H9 (cell line): ENCODE measurements around the gene ROR1. TPM values are rescaled to one million over a fixed set of nuclear protein-coding genes. Genes with fewer than 3 reads are reported as not detected.

Experiments
- DNase-seq: peaks from one replicate; pipeline ENCODE4 v3.0.0-alpha.2; 2017
- H2AFZ ChIP-seq: one replicate; pipeline ENCODE4 v1.6.1; 2013; ENCODE audit warnings: mild to moderate bottlenecking, low read length, control low read depth, moderate library complexity
- H2AK5ac ChIP-seq: 2 replicates; pipeline ENCODE4 v1.6.1; 2013; ENCODE audit warnings: low read length, control low read depth, mixed read lengths; ENCODE audit not compliant: insufficient read length
- H2BK120ac ChIP-seq: one replicate; pipeline ENCODE4 v1.6.1; 2013; ENCODE audit warnings: low read depth, mild to moderate bottlenecking, low read length, control low read depth, inconsistent platforms; ENCODE audit not compliant: poor library complexity, severe bottlenecking
- H2BK12ac ChIP-seq: 2 replicates; pipeline ENCODE4 v1.6.1; 2013; ENCODE audit warnings: low read length, control low read depth, mixed read lengths, low read depth; ENCODE audit not compliant: insufficient read length
- H2BK15ac ChIP-seq: 2 replicates; pipeline ENCODE4 v1.6.1; 2013; ENCODE audit warnings: low read depth, low read length, control low read depth
- H2BK20ac ChIP-seq: one replicate; pipeline ENCODE4 v1.6.1; 2013; ENCODE audit warnings: low read depth, mild to moderate bottlenecking, low read length, control low read depth, inconsistent platforms; ENCODE audit not compliant: poor library complexity, severe bottlenecking
- H2BK5ac ChIP-seq: 2 replicates; pipeline ENCODE4 v1.6.1; 2013; ENCODE audit warnings: low read length, control low read depth, mixed read lengths; ENCODE audit not compliant: insufficient read length
- H3K14ac ChIP-seq: 2 replicates; pipeline ENCODE4 v1.6.1; 2013; ENCODE audit warnings: low read length, control low read depth; ENCODE audit not compliant: insufficient read depth
- H3K18ac ChIP-seq: 2 replicates; pipeline ENCODE4 v1.6.1; 2013; ENCODE audit warnings: low read depth, mild to moderate bottlenecking, mixed read lengths, low read length, control low read depth; ENCODE audit not compliant: insufficient read length
- H3K23ac ChIP-seq: 2 replicates; pipeline ENCODE4 v1.6.1; 2013; ENCODE audit warnings: low read length, control low read depth, mixed read lengths, low read depth; ENCODE audit not compliant: insufficient read length
- H3K23me2 ChIP-seq: 2 replicates; pipeline ENCODE4 v1.6.1; 2013; ENCODE audit warnings: low read depth, mild to moderate bottlenecking, mixed read lengths, low read length, control low read depth; ENCODE audit not compliant: insufficient read length, poor library complexity, severe bottlenecking
- H3K27ac ChIP-seq: 2 replicates; pipeline ENCODE4 v1.5.1; 2013; ENCODE audit warnings: low read length, control low read depth, mixed read lengths, low read depth; ENCODE audit not compliant: insufficient read length
- H3K27me3 ChIP-seq: 2 replicates; pipeline ENCODE4 v1.6.1; 2013; ENCODE audit warnings: low read length, control low read depth, inconsistent platforms; ENCODE audit not compliant: insufficient read depth
- H3K4ac ChIP-seq: 2 replicates; pipeline ENCODE4 v1.6.1; 2013; ENCODE audit warnings: low read depth, mild to moderate bottlenecking, control low read depth, inconsistent platforms, low read length, moderate library complexity
- H3K4me1 ChIP-seq: 2 replicates; pipeline ENCODE4 v1.6.1; 2013; ENCODE audit warnings: low read length, control low read depth, inconsistent platforms; ENCODE audit not compliant: insufficient read depth
- H3K4me2 ChIP-seq: 2 replicates; pipeline ENCODE4 v1.6.1; 2013; ENCODE audit warnings: low read length, control low read depth, mixed read lengths; ENCODE audit not compliant: insufficient read length, insufficient read depth
- H3K56ac ChIP-seq: 2 replicates; pipeline ENCODE4 v1.6.1; 2013; ENCODE audit warnings: low read depth, mild to moderate bottlenecking, mixed read lengths, low read length, control low read depth; ENCODE audit not compliant: insufficient read length
- H3K79me1 ChIP-seq: 2 replicates; pipeline ENCODE4 v1.6.1; 2013; ENCODE audit warnings: low read depth, mild to moderate bottlenecking, moderate library complexity, low read length, control low read depth, inconsistent platforms; ENCODE audit not compliant: insufficient read depth, poor library complexity, severe bottlenecking
- H3K79me2 ChIP-seq: 2 replicates; pipeline ENCODE4 v1.6.1; 2013; ENCODE audit warnings: low read length, control low read depth, inconsistent platforms; ENCODE audit not compliant: insufficient read depth
- H3K9ac ChIP-seq: 2 replicates; pipeline ENCODE4 v1.6.1; 2013; ENCODE audit warnings: low read length, control low read depth, mixed read lengths; ENCODE audit not compliant: insufficient read length; ENCODE audit errors: extremely low read depth
- H3K9me3 ChIP-seq: one replicate; pipeline ENCODE4 v1.6.1; 2013; ENCODE audit warnings: low read depth, low read length, inconsistent platforms; ENCODE audit not compliant: control insufficient read depth
- H3T11ph ChIP-seq: one replicate; pipeline ENCODE4 v1.6.1; 2013; ENCODE audit warnings: mild to moderate bottlenecking, low read length, control low read depth, inconsistent platforms
- H4K20me1 ChIP-seq: one replicate; pipeline ENCODE4 v1.6.1; 2013; ENCODE audit not compliant: control insufficient read depth, insufficient read length, insufficient read depth
- H4K5ac ChIP-seq: 2 replicates; pipeline ENCODE4 v1.6.1; 2013; ENCODE audit warnings: low read depth, mild to moderate bottlenecking, mixed read lengths, low read length, control low read depth; ENCODE audit not compliant: insufficient read length
- H4K8ac ChIP-seq: replicated peaks from 2 replicates; pipeline ENCODE4 v1.6.1; 2013; ENCODE audit warnings: low read length, control low read depth, mixed read lengths, low read depth; ENCODE audit not compliant: insufficient read length
- H4K91ac ChIP-seq: 2 replicates; pipeline ENCODE4 v1.6.1; 2013; ENCODE audit warnings: low read depth, mild to moderate bottlenecking, moderate library complexity, mixed read lengths, low read length, control low read depth; ENCODE audit not compliant: insufficient read length
- H3K27ac Mint-ChIP-seq, 3 experiments: 2 replicates in 2 of 3; 3 replicates in 1 of 3; pipeline ENCODE4 v1.8.0; 2020 to 2021; ENCODE audit warnings: mixed read lengths in 3 of 3, mild to moderate bottlenecking in 1 of 3, moderate library complexity in 1 of 3
- H3K27me3 Mint-ChIP-seq: 2 replicates; pipeline ENCODE4 v1.8.0; 2021; ENCODE audit warnings: low read depth, mild to moderate bottlenecking, moderate library complexity, mixed read lengths
- H3K36me3 Mint-ChIP-seq, 3 experiments: 2 replicates in 2 of 3; 3 replicates in 1 of 3; pipeline ENCODE4 v1.8.0; 2020 to 2021; ENCODE audit warnings: low read depth in 3 of 3, mixed read lengths in 3 of 3; ENCODE audit not compliant: insufficient read depth in 1 of 3
- H3K4me1 Mint-ChIP-seq, 2 experiments: 2 replicates each; pipeline ENCODE4 v1.8.0; 2020; ENCODE audit warnings: mixed read lengths in 2 of 2
- H3K4me3 Mint-ChIP-seq, 2 experiments: 2 replicates in 1 of 2; 3 replicates in 1 of 2; pipeline ENCODE4 v1.8.0; 2020 to 2021; ENCODE audit warnings: mild to moderate bottlenecking in 2 of 2, mixed read lengths in 2 of 2, moderate library complexity in 1 of 2
- H3K9me3 Mint-ChIP-seq, 2 experiments: 2 replicates in 1 of 2; 3 replicates in 1 of 2; pipeline ENCODE4 v1.8.0; 2020; ENCODE audit warnings: mild to moderate bottlenecking in 2 of 2, mixed read lengths in 2 of 2, moderate library complexity in 1 of 2
- WGBS: extraction: QIAGEN DNeasy Blood & Tissue Kit; methylation state at CpG from one replicate; pipeline ENCODE4 v1.1.7; 2013; ENCODE audit warnings: missing lambda C conversion rate, low lambda C conversion rate, mixed read lengths; ENCODE audit not compliant: insufficient read length; ENCODE audit errors: extremely low coverage; 5-methylcytosine and 5-hydroxymethylcytosine counted together
- total RNA-seq: library from RNA; stranded (reverse); gene quantifications from 2 replicates; pipeline ENCODE4 v1.2.1, GENCODE V29; 2021
- TF ChIP-seq, protein P1 (sequence below): fragments of 200-600 bp; sonication (generic); conservative IDR thresholded peaks from 3 replicates; pipeline ENCODE4 v1.8.0; 2021; ENCODE audit warnings: antibody characterized with exemption, mild to moderate bottlenecking

ROR1 gene
- total RNA-seq, 1 experiment from 2014 or later, result 75.9 TPM

DNA sequence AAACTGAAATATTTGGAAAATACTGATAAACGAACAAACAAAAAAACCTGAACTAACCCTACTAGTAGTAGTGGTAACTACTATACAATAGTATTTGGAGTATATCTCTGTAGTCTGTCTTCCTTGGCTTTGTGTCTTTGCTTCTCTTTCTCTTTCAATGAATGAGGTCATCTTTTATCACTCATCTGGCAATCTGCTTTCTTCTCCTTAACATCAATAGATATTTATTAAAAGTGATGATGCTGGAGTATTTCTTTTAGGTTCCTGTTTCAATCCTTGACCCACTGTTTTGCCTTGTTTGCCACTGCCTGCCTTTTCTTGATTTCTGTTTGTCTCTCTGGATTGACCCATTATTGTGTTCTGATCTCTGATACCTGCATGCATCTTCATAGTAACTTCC lies 71.5 kb downstream of the ROR1 start:
- Histone ChIP-seq H3K23me2 (no peaks in the 10 kb centered on the region), H2AK5ac (no peak overlapping the region), H3K9ac (no peak overlapping the region), H2AFZ (no peak overlapping the region), H3K18ac (no peak overlapping the region), H3K23ac (no peak overlapping the region), H3K14ac (no peak overlapping the region), H3K27ac (no peak overlapping the region), H4K5ac (no peak overlapping the region), H3K9me3 (no peaks in the 10 kb centered on the region), H2BK12ac (no peak overlapping the region), H3T11ph (no peak overlapping the region), H2BK5ac (no peak overlapping the region), H3K27me3 (no peaks in the 10 kb centered on the region), H2BK120ac (no peak overlapping the region), H3K4me2 (no peak overlapping the region), H3K56ac (no peak overlapping the region), H4K20me1 (no peaks in the 10 kb centered on the region), H3K79me1 (no peaks in the 10 kb centered on the region), H4K91ac (no peak overlapping the region), H3K4ac (no peak overlapping the region), H2BK20ac (no peak overlapping the region), H4K8ac (no peak overlapping the region), H3K4me1 (peaks cover 22% of the 10 kb centered on the region), H3K79me2 (peaks cover 31% of the 10 kb centered on the region), H2BK15ac (no peak overlapping the region)
- Mint-ChIP-seq H3K4me1 (peaks cover 88 to 95% of the 10 kb centered on the region in 2 experiments), H3K36me3 (no peaks in the 10 kb centered on the region; a peak in 1 of 7 replicates), H3K9me3 (no peaks in the 10 kb centered on the region), H3K4me3 (no peak overlapping the region), H3K27me3 (no peaks in the 10 kb centered on the region), H3K27ac (peak overlapping the region in 1 of 3 experiments; percentile 9; a peak in 3 of 7 replicates)
- WGBS, result no CpG with 5 or more reads among the region's 1 CpG
- no peak for DNase-seq
- TF ChIP-seq, protein P1, sequence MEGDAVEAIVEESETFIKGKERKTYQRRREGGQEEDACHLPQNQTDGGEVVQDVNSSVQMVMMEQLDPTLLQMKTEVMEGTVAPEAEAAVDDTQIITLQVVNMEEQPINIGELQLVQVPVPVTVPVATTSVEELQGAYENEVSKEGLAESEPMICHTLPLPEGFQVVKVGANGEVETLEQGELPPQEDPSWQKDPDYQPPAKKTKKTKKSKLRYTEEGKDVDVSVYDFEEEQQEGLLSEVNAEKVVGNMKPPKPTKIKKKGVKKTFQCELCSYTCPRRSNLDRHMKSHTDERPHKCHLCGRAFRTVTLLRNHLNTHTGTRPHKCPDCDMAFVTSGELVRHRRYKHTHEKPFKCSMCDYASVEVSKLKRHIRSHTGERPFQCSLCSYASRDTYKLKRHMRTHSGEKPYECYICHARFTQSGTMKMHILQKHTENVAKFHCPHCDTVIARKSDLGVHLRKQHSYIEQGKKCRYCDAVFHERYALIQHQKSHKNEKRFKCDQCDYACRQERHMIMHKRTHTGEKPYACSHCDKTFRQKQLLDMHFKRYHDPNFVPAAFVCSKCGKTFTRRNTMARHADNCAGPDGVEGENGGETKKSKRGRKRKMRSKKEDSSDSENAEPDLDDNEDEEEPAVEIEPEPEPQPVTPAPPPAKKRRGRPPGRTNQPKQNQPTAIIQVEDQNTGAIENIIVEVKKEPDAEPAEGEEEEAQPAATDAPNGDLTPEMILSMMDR, result no peak
